ENCODE data around the gene RPS6KA2. TPM values are rescaled to one million over a fixed set of nuclear protein-coding genes. Genes with fewer than 3 reads are reported as not detected.

RPS6KA2 gene
- total and polyA plus RNA-seq, 2 experiments from 2014 or later, result 12.5 to 25.3 TPM

DNA sequence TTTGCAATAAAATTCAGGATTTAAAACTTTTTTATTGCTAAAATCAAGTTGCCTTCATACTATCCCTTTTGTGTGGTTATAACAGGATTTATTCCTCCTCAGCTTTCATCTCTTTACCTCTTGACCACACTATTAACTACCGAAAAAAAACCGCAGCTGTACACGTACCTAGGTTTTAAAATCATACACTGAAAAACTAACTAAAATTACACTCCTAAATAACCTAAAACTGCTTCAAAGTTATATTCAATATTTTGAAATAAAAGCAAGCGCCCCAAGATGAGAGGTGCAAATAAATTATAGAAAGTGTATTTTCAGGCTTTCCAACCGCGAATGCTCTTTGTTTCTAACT, 245.7 kb downstream of the RPS6KA2 start:
- no peaks in the 10 kb centered on the region for H3K9me3 Mint-ChIP-seq
- DNase-seq (ENCODE audit: low spot score) (no peak), ATAC-seq (no peak)
- Histone ChIP-seq H3K79me2 (replicated peaks; ENCODE audit: insufficient read depth) (peaks cover 27% of the 10 kb centered on the region), H3K27ac (ENCODE audit: low read depth) (no peak overlapping the region), H3K36me3 (ENCODE audit: insufficient read depth) (no peaks in the 10 kb centered on the region), H3K4me3 (peak overlapping the region; percentile 92), H4K20me1 (replicated peaks; ENCODE audit: insufficient read depth) (no peaks in the 10 kb centered on the region), H3K27me3 (ENCODE audit: insufficient read depth) (no peaks in the 10 kb centered on the region), H3K4me2 (peak overlapping the region; percentile 77), H3F3A (replicated peaks; ENCODE audit: low read depth) (no peaks in the 10 kb centered on the region), H3K4me1 (ENCODE audit: insufficient read depth) (peaks cover 7% of the 10 kb centered on the region), H3K9me2 (ENCODE audit: insufficient read depth) (peaks cover 3% of the 10 kb centered on the region; the same call in 1 of the 2 replicates), H2AFZ (peak overlapping the region; percentile 66; the same call in 1 of the 2 replicates)
- H3K4me1 Mint-ChIP-seq, result peaks cover 6% of the 10 kb centered on the region; the same call in 1 of the 3 replicates
- TF ChIP-seq, protein P1, sequence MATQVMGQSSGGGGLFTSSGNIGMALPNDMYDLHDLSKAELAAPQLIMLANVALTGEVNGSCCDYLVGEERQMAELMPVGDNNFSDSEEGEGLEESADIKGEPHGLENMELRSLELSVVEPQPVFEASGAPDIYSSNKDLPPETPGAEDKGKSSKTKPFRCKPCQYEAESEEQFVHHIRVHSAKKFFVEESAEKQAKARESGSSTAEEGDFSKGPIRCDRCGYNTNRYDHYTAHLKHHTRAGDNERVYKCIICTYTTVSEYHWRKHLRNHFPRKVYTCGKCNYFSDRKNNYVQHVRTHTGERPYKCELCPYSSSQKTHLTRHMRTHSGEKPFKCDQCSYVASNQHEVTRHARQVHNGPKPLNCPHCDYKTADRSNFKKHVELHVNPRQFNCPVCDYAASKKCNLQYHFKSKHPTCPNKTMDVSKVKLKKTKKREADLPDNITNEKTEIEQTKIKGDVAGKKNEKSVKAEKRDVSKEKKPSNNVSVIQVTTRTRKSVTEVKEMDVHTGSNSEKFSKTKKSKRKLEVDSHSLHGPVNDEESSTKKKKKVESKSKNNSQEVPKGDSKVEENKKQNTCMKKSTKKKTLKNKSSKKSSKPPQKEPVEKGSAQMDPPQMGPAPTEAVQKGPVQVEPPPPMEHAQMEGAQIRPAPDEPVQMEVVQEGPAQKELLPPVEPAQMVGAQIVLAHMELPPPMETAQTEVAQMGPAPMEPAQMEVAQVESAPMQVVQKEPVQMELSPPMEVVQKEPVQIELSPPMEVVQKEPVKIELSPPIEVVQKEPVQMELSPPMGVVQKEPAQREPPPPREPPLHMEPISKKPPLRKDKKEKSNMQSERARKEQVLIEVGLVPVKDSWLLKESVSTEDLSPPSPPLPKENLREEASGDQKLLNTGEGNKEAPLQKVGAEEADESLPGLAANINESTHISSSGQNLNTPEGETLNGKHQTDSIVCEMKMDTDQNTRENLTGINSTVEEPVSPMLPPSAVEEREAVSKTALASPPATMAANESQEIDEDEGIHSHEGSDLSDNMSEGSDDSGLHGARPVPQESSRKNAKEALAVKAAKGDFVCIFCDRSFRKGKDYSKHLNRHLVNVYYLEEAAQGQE (IDR thresholded peaks at IDR 0.05; ENCODE audit: unreplicated experiment), result no peak
- TF ChIP-seq EZH2phosphoT487 (IDR thresholded peaks at IDR 0.05; ENCODE audit: unreplicated experiment) (no peak), EZH2 (IDR thresholded peaks at IDR 0.05; ENCODE audit: low read depth, unreplicated experiment) (no peak), ZNF331 (CRISPR knock-in tag; IDR thresholded peaks at IDR 0.05; ENCODE audit: low read depth) (no peak), CREB1 (CRISPR knock-in tag; IDR thresholded peaks at IDR 0.05; ENCODE audit: low read depth) (no peak)
- TF ChIP-seq, protein P2, sequence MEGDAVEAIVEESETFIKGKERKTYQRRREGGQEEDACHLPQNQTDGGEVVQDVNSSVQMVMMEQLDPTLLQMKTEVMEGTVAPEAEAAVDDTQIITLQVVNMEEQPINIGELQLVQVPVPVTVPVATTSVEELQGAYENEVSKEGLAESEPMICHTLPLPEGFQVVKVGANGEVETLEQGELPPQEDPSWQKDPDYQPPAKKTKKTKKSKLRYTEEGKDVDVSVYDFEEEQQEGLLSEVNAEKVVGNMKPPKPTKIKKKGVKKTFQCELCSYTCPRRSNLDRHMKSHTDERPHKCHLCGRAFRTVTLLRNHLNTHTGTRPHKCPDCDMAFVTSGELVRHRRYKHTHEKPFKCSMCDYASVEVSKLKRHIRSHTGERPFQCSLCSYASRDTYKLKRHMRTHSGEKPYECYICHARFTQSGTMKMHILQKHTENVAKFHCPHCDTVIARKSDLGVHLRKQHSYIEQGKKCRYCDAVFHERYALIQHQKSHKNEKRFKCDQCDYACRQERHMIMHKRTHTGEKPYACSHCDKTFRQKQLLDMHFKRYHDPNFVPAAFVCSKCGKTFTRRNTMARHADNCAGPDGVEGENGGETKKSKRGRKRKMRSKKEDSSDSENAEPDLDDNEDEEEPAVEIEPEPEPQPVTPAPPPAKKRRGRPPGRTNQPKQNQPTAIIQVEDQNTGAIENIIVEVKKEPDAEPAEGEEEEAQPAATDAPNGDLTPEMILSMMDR (conservative IDR thresholded peaks at IDR 0.05; ENCODE audit: low read depth in 2 of 2), result no peak
- no peak overlapping the region for H3K27ac Mint-ChIP-seq
- H3K36me3 Mint-ChIP-seq (ENCODE audit: low read depth), result no peaks in the 10 kb centered on the region
- peak overlapping the region; percentile 82 for H3K4me3 Mint-ChIP-seq
- H3K27me3 Mint-ChIP-seq (ENCODE audit: insufficient read depth, low read depth, poor library complexity), result peaks cover 4% of the 10 kb centered on the region

DNA sequence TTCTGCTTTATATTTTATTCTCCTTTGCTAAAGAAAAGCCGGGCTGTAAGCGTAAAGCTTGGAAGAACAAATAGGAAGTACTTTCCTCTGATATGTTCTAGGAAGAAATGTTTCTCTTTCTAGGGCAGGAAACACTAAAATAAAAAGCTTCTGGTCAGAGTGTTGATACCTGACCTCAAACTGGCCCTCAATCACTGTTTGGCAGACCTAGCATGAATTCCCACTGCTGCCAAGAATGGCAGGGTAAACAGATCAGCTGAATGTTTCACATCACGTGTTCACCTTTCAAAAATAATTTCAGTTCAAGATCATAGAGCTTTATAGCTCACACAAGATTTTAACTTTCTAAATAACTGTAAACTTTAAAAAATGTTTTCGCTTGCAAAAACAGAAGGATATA, 247.3 kb downstream of the RPS6KA2 start:
- H2AFZ ChIP-seq, result no peak overlapping the region
- no peak overlapping the region for H3K27ac ChIP-seq (ENCODE audit: low read depth)
- H3K4me3 ChIP-seq, result no peak overlapping the region
- no peaks in the 10 kb centered on the region for H4K20me1 ChIP-seq (replicated peaks; ENCODE audit: insufficient read depth)
- H3K9me2 ChIP-seq (ENCODE audit: insufficient read depth), result peaks cover 3% of the 10 kb centered on the region; the same call in 1 of the 2 replicates
- no peak overlapping the region for H3K4me3 Mint-ChIP-seq
- H3K4me1 ChIP-seq (ENCODE audit: insufficient read depth), result peaks cover 15% of the 10 kb centered on the region
- H3K36me3 ChIP-seq (ENCODE audit: insufficient read depth), result no peaks in the 10 kb centered on the region
- H3K27me3 Mint-ChIP-seq (ENCODE audit: insufficient read depth, low read depth, poor library complexity), result peaks cover 4% of the 10 kb centered on the region
- H3K79me2 ChIP-seq (replicated peaks; ENCODE audit: insufficient read depth), result peaks cover 27% of the 10 kb centered on the region
- no peak overlapping the region for H3K27ac Mint-ChIP-seq
- H3K36me3 Mint-ChIP-seq (ENCODE audit: low read depth), result no peaks in the 10 kb centered on the region
- ATAC-seq, result no peak
- H3K4me2 ChIP-seq, result no peak overlapping the region
- no peaks in the 10 kb centered on the region for H3K27me3 ChIP-seq (ENCODE audit: insufficient read depth)
- H3K9me3 Mint-ChIP-seq, result no peaks in the 10 kb centered on the region
- peaks cover 11% of the 10 kb centered on the region; the same call in 2 of the 3 replicates for H3K4me1 Mint-ChIP-seq
- no peaks in the 10 kb centered on the region for H3F3A ChIP-seq (replicated peaks; ENCODE audit: low read depth)
- DNase-seq (ENCODE audit: low spot score), result no peak
- TF ChIP-seq, protein P3, sequence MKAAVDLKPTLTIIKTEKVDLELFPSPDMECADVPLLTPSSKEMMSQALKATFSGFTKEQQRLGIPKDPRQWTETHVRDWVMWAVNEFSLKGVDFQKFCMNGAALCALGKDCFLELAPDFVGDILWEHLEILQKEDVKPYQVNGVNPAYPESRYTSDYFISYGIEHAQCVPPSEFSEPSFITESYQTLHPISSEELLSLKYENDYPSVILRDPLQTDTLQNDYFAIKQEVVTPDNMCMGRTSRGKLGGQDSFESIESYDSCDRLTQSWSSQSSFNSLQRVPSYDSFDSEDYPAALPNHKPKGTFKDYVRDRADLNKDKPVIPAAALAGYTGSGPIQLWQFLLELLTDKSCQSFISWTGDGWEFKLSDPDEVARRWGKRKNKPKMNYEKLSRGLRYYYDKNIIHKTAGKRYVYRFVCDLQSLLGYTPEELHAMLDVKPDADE (IDR thresholded peaks at IDR 0.05), result no peak
- TF ChIP-seq, protein P2 (conservative IDR thresholded peaks at IDR 0.05; ENCODE audit: low read depth in 2 of 2), result no peak
- no peak for TF ChIP-seq EZH2 (IDR thresholded peaks at IDR 0.05; ENCODE audit: low read depth, unreplicated experiment)
